Astrocyte of the cerebellum (primary cell): ENCODE results near the gene NXN.

Experiments used
- DNase-seq: peaks from one replicate; pipeline ENCODE4 v3.0.0-alpha.2; 2011; ENCODE audit warnings: low read depth
- H3K4me3 ChIP-seq: 2 replicates; pipeline ENCODE4 v1.5.1; 2011; ENCODE audit warnings: mild to moderate bottlenecking, low read depth, low read length, moderate library complexity
- CTCF ChIP-seq: IDR thresholded peaks from 2 replicates; pipeline ENCODE4 v1.5.1; 2012; ENCODE audit warnings: low read length, low read depth, moderate library complexity, mild to moderate bottlenecking; ENCODE audit errors: missing control alignments
- in situ Hi-C: cut with HindIII; loops from 2 replicates; pipeline ENCODE4 v1.10.0; 2017; ENCODE audit warnings: low sequenced_read_pairs

The NXN gene

GRCh38 chr17:804541-805435, 174.8 kb downstream of the NXN start:
- in situ Hi-C loops = no loop called here
- TF ChIP-seq CTCF = no peak
- no peak overlapping the region for H3K4me3 ChIP-seq
- no peak for DNase-seq

- in situ Hi-C loops = no loop called here
- TF ChIP-seq CTCF = no peak
- H3K4me3 ChIP-seq = no peak overlapping the region
- no peak for DNase-seq
These were observed 176.4 kb downstream of the NXN start for GRCh38 chr17:802901-803881.

GRCh38 chr17:802481-802880, 177.1 kb downstream of the NXN start:
- H3K4me3 ChIP-seq = no peak overlapping the region
- in situ Hi-C loops = no loop called here
- DNase-seq = no peak
- no peak for TF ChIP-seq CTCF

GRCh38 chr17:801660-802059, 177.9 kb downstream of the NXN start:
- no peak for TF ChIP-seq CTCF
- H3K4me3 ChIP-seq = no peak overlapping the region
- in situ Hi-C loops = no loop called here
- DNase-seq = peak; percentile 19

- DNase-seq = no peak
- no peak for TF ChIP-seq CTCF
- no peak overlapping the region for H3K4me3 ChIP-seq
- in situ Hi-C loops = no loop called here
These were observed 178.9 kb downstream of the NXN start for GRCh38 chr17:800446-801242.

- in situ Hi-C loops = loop anchor here (5.0 to 25.0 kb wide), 2 partner anchors 73 to 188 kb away; partner anchors contain the start of genes NXN and TIMM22
- no peak for DNase-seq
- no peak overlapping the region for H3K4me3 ChIP-seq
- TF ChIP-seq CTCF = no peak
These were observed 180.3 kb downstream of the NXN start for GRCh38 chr17:799261-799660.
